Sigmoid colon (tissue), 3 donors: ENCODE results near the gene TRERF1.

Experiments
- POLR2A ChIP-seq, 2 donors: fragments of 450-650 bp; IDR thresholded peaks; one replicate each; pipeline ENCODE4 v1.6.1; 2016; ENCODE audit warnings: antibody characterized with exemption in 2 of 2, mild to moderate bottlenecking in 2 of 2, moderate library complexity in 2 of 2
- TF ChIP-seq, protein P1 (sequence below), 4 experiments: fragments of 450-650 bp in 3 of 4; fragments of 200-600 bp in 1 of 4; IDR thresholded peaks; one replicate each; pipeline ENCODE4 v1.5.1; 2016 to 2019; ENCODE audit warnings: antibody characterized with exemption in 4 of 4, mild to moderate bottlenecking in 3 of 4, moderate library complexity in 2 of 4

DNA sequence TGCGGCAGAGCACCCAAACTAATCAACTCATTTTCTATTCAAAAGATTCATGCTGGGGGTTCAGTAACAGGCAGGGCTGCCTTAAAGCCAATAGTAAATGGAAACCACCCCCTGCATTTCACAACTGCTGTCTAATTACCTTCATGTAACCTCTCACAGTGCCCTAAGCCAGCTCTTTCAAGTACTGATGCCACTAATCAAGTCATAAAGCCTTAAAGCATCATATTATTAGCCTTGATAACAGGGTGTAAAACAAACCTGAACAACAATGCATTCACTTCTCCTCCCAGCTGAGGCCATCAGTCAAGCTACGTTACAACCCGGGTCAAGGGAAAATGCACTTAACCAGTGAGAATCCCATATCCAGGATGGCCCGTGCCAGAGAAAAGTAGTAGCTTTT lies 33.0 kb downstream of the TRERF1 start:
- TF ChIP-seq, protein P1, sequence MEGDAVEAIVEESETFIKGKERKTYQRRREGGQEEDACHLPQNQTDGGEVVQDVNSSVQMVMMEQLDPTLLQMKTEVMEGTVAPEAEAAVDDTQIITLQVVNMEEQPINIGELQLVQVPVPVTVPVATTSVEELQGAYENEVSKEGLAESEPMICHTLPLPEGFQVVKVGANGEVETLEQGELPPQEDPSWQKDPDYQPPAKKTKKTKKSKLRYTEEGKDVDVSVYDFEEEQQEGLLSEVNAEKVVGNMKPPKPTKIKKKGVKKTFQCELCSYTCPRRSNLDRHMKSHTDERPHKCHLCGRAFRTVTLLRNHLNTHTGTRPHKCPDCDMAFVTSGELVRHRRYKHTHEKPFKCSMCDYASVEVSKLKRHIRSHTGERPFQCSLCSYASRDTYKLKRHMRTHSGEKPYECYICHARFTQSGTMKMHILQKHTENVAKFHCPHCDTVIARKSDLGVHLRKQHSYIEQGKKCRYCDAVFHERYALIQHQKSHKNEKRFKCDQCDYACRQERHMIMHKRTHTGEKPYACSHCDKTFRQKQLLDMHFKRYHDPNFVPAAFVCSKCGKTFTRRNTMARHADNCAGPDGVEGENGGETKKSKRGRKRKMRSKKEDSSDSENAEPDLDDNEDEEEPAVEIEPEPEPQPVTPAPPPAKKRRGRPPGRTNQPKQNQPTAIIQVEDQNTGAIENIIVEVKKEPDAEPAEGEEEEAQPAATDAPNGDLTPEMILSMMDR (IDR thresholded peaks at IDR 0.05): no peak
- TF ChIP-seq POLR2A (IDR thresholded peaks at IDR 0.05): no peak
